Astrocyte (in vitro differentiated cells and primary cell): ENCODE results near the gene RAD51B.

Source experiments
- EZH2 ChIP-seq: IDR thresholded peaks from 2 replicates; pipeline ENCODE4 v1.6.1; 2012; ENCODE audit warnings: mild to moderate bottlenecking, low read length, inconsistent platforms; ENCODE audit not compliant: insufficient read depth
- TF ChIP-seq, protein P1 (sequence below): IDR thresholded peaks from 2 replicates; pipeline ENCODE4 v1.5.1; 2011; ENCODE audit warnings: low read depth, mild to moderate bottlenecking, inconsistent platforms, low read length, moderate library complexity; ENCODE audit not compliant: insufficient read depth

GRCh38 chr14:68268719-68269118 lies 449.1 kb downstream of the RAD51B start:
- TF ChIP-seq, protein P1, sequence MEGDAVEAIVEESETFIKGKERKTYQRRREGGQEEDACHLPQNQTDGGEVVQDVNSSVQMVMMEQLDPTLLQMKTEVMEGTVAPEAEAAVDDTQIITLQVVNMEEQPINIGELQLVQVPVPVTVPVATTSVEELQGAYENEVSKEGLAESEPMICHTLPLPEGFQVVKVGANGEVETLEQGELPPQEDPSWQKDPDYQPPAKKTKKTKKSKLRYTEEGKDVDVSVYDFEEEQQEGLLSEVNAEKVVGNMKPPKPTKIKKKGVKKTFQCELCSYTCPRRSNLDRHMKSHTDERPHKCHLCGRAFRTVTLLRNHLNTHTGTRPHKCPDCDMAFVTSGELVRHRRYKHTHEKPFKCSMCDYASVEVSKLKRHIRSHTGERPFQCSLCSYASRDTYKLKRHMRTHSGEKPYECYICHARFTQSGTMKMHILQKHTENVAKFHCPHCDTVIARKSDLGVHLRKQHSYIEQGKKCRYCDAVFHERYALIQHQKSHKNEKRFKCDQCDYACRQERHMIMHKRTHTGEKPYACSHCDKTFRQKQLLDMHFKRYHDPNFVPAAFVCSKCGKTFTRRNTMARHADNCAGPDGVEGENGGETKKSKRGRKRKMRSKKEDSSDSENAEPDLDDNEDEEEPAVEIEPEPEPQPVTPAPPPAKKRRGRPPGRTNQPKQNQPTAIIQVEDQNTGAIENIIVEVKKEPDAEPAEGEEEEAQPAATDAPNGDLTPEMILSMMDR, result no peak
- TF ChIP-seq EZH2, result no peak
